ENCODE measurements around the gene ANXA11. TPM values are rescaled to one million over a fixed set of nuclear protein-coding genes. Genes with fewer than 3 reads are reported as not detected.
A peak's percentile ranks its signal among the peaks of the same experiment; 100 is the strongest.
"Not testable (repeated sequence)": the region's sequence is repeated elsewhere in the genome, so short reads cannot be mapped to it uniquely, and the experiment has no call there.

Gene ANXA11
- total RNA-seq, 1 experiment from 2014 or later, result 93.8 TPM

- ChIA-PET POLR2A (interaction anchor here (0.6 kb wide), 1 partner anchor 74 kb away, joined by 3 read pairs; no protein-coding TSS in a partner anchor), CTCF (interaction anchor here (0.6 to 1.9 kb wide), 3 partner anchors 75 to 248 kb away, joined by 3 to 7 read pairs (median 5); no protein-coding TSS in a partner anchor)
- BruUV-seq (replicated peaks), result no TSS peak
- H3K27ac Mint-ChIP-seq (ENCODE audit: low read depth, unreplicated experiment), result no peak overlapping the region
- peaks cover 7% of the 10 kb centered on the region for H3K27me3 Mint-ChIP-seq (ENCODE audit: insufficient read depth, unreplicated experiment)
- peaks cover 8% of the 10 kb centered on the region for H3K36me3 Mint-ChIP-seq (ENCODE audit: insufficient read depth, unreplicated experiment)
- DNase-seq (ENCODE audit: unreplicated experiment), result no peak
- intact Hi-C loops (cut with micrococcal nuclease), result no loop called here
- H3K9me3 Mint-ChIP-seq (ENCODE audit: unreplicated experiment), result no peaks in the 10 kb centered on the region
- no peak overlapping the region for H3K4me3 Mint-ChIP-seq (ENCODE audit: unreplicated experiment)
- peaks cover 6% of the 10 kb centered on the region for H3K4me1 Mint-ChIP-seq (ENCODE audit: insufficient read depth, unreplicated experiment)
- TF ChIP-seq, protein P1, sequence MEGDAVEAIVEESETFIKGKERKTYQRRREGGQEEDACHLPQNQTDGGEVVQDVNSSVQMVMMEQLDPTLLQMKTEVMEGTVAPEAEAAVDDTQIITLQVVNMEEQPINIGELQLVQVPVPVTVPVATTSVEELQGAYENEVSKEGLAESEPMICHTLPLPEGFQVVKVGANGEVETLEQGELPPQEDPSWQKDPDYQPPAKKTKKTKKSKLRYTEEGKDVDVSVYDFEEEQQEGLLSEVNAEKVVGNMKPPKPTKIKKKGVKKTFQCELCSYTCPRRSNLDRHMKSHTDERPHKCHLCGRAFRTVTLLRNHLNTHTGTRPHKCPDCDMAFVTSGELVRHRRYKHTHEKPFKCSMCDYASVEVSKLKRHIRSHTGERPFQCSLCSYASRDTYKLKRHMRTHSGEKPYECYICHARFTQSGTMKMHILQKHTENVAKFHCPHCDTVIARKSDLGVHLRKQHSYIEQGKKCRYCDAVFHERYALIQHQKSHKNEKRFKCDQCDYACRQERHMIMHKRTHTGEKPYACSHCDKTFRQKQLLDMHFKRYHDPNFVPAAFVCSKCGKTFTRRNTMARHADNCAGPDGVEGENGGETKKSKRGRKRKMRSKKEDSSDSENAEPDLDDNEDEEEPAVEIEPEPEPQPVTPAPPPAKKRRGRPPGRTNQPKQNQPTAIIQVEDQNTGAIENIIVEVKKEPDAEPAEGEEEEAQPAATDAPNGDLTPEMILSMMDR (IDR thresholded peaks at IDR 0.05; ENCODE audit: unreplicated experiment), result no peak
Measured at GRCh38 chr10:80137920-80138319, 67.4 kb downstream of the ANXA11 start.

DNA sequence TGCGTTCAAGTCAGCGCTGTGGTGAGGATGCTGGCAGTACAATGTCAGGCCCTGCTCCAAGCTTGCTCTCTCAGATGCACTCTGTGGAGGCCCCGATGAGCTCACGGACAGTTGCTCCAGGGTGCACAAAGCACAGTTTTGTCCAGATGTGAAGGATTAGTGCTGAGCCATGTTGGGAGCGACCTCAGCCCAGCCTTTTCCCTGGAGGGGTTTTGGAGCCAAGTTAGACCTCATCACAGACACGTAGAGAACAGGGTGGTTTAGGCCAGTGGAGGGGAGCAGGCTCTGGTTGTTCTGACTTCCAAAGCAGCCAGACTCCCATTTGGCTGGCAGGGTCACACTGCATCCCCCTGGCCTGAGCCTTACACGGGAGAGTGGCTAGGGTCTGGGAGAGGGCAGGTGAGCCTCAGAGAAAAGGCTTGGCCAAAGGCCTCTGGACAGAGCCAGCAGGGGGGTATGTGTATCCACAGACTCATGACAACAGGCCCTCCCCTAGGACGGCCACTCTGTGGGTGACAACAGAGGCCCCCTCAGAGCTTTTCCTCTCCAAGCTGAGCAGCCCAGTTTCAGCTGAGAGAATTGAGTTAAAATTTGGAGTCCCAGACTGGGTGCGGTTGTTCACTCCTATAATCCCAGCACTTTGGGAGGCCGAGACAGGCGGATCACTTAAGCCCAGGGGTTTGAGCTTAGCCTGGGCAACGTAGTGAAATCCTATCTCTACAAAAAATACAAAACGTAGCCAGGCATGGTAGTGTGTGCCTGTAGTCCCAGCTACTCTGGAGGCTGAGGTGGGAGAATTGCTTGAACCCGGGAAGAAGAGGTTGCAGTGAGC lies 68.1 kb downstream of the ANXA11 start:
- peaks cover 8% of the 10 kb centered on the region for H3K36me3 Mint-ChIP-seq (ENCODE audit: insufficient read depth, unreplicated experiment)
- no TSS peak for BruUV-seq (replicated peaks)
- no peaks in the 10 kb centered on the region for H3K9me3 Mint-ChIP-seq (ENCODE audit: unreplicated experiment)
- peaks cover 11% of the 10 kb centered on the region for H3K4me1 Mint-ChIP-seq (ENCODE audit: insufficient read depth, unreplicated experiment)
- no peak overlapping the region for H3K27ac Mint-ChIP-seq (ENCODE audit: low read depth, unreplicated experiment)
- TF ChIP-seq, protein P1 (IDR thresholded peaks at IDR 0.05; ENCODE audit: unreplicated experiment), result no peak
- ChIA-PET POLR2A (interaction anchor here (0.6 kb wide), 1 partner anchor 75 kb away, joined by 3 read pairs; no protein-coding TSS in a partner anchor), CTCF (interaction anchor here (0.6 to 1.9 kb wide), 3 partner anchors 76 to 248 kb away, joined by 3 to 7 read pairs (median 5); no protein-coding TSS in a partner anchor)
- H3K27me3 Mint-ChIP-seq (ENCODE audit: insufficient read depth, unreplicated experiment), result peaks cover 14% of the 10 kb centered on the region
- no peak for DNase-seq (ENCODE audit: unreplicated experiment)
- intact Hi-C loops (cut with micrococcal nuclease), result no loop called here
- H3K4me3 Mint-ChIP-seq (ENCODE audit: unreplicated experiment), result no peak overlapping the region

DNA sequence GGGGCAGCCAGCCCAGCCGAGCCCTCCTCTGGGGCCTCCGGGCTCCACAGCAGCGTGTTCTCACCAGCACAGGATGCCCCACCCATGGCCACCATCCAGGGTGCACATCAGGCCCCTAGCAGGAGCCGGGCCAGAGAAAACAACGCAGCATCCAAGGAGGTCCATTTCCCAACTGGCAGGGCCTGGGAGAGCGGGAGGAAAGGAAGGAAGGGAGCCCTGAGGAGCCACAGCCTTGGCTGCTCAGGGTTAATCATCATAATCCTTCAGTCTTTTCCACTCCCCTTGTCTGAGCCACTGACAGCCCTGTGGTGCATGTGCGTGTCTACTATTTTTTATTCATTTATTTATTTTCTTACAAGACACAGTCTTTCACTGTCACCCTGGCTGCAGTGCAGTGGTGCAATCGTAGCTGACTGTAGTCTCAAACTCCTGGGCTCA lies 69.2 kb downstream of the ANXA11 start:
- no peaks in the 10 kb centered on the region for H3K9me3 Mint-ChIP-seq (ENCODE audit: unreplicated experiment)
- H3K4me1 Mint-ChIP-seq (ENCODE audit: insufficient read depth, unreplicated experiment), result peaks cover 11% of the 10 kb centered on the region
- intact Hi-C loops (cut with micrococcal nuclease), result no loop called here
- H3K27me3 Mint-ChIP-seq (ENCODE audit: insufficient read depth, unreplicated experiment), result peaks cover 14% of the 10 kb centered on the region
- peaks cover 8% of the 10 kb centered on the region for H3K36me3 Mint-ChIP-seq (ENCODE audit: insufficient read depth, unreplicated experiment)
- no peak overlapping the region for H3K4me3 Mint-ChIP-seq (ENCODE audit: unreplicated experiment)
- DNase-seq (ENCODE audit: unreplicated experiment), result peak; percentile 95
- no TSS peak for BruUV-seq (replicated peaks)
- POLR2A ChIA-PET, result no interaction called here
- H3K27ac Mint-ChIP-seq (ENCODE audit: low read depth, unreplicated experiment), result no peak overlapping the region
- CTCF ChIA-PET, result interaction anchor here (1.9 kb wide), 1 partner anchor 77 kb away, joined by 7 read pairs; no protein-coding TSS in a partner anchor
- TF ChIP-seq, protein P1 (IDR thresholded peaks at IDR 0.05; ENCODE audit: unreplicated experiment), result no peak

- not testable (repeated sequence) for DNase-seq (ENCODE audit: unreplicated experiment); H3K4me3 Mint-ChIP-seq (ENCODE audit: unreplicated experiment); H3K9me3 Mint-ChIP-seq (ENCODE audit: unreplicated experiment); H3K36me3 Mint-ChIP-seq (ENCODE audit: insufficient read depth, unreplicated experiment); BruUV-seq (replicated peaks); H3K27ac Mint-ChIP-seq (ENCODE audit: low read depth, unreplicated experiment)
- POLR2A ChIA-PET, result interaction anchor here (0.9 kb wide), 1 partner anchor 10 kb away, joined by 3 read pairs; no protein-coding TSS in a partner anchor
- intact Hi-C loops (cut with micrococcal nuclease), result loop anchor here (1.0 kb wide), 1 partner anchor 71 kb away; no protein-coding TSS in a partner anchor
- peaks cover 11% of the 10 kb centered on the region for H3K4me1 Mint-ChIP-seq (ENCODE audit: insufficient read depth, unreplicated experiment)
- CTCF ChIA-PET, result interaction anchor here (0.6 to 1.3 kb wide), 4 partner anchors 10 to 127 kb away, joined by 3 to 5 read pairs (median 4); no protein-coding TSS in a partner anchor
- peaks cover 14% of the 10 kb centered on the region for H3K27me3 Mint-ChIP-seq (ENCODE audit: insufficient read depth, unreplicated experiment)
Measured at GRCh38 chr10:80133687-80134086, 71.7 kb downstream of the ANXA11 start.
